AG09309 (cell line): ENCODE data around the gene GJB2.

ENCODE experiments used
- DNase-seq: peaks from one replicate; pipeline ENCODE4 v3.0.0-alpha.2; 2010; ENCODE audit warnings: low read depth
- H3K4me3 ChIP-seq: 2 replicates; pipeline ENCODE4 v1.5.1; 2011; ENCODE audit warnings: mild to moderate bottlenecking, low read depth, low read length, moderate library complexity; ENCODE audit not compliant: control insufficient read depth
- TF ChIP-seq, protein P1 (sequence below): IDR thresholded peaks from 2 replicates; pipeline ENCODE4 v1.5.1; 2011; ENCODE audit warnings: mild to moderate bottlenecking, low read depth, low read length, inconsistent platforms; ENCODE audit not compliant: insufficient read depth, control insufficient read depth; ENCODE audit errors: missing control alignments

The GJB2 gene

DNA sequence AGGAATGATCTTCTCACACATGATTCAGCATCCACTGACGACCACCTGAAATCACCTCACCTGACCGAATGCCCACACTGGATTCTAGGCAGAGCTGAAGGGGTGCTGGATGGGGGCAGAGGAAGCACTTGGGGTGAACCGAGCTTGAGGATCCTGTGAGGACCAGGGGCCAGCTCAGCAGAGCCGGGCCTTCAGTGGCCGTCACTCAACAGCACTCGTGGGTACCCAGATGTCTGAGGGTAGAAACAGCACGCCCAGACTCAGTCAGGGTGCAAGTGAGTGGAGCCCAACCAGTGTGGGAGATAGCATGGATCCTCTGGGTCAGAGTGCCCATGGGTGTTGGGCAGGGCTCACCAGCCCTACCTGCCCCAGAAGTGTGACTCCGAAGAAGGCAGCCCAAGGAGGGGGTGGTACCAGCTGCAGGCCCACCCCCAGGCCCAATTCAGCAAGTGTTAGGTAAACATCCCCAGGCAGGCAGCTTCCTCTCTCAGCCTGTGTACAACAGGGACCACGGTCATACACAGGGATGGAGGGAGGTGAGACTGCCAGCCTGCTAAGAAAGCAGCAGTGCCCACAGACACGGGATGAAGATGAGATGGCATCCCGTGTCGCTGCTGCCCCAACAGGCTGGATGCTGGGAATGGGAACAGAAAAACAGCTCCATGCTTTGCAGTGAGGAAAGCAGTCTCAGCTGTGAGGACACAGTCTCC lies 48.4 kb downstream of the GJB2 start:
- DNase-seq = no peak
- TF ChIP-seq, protein P1, sequence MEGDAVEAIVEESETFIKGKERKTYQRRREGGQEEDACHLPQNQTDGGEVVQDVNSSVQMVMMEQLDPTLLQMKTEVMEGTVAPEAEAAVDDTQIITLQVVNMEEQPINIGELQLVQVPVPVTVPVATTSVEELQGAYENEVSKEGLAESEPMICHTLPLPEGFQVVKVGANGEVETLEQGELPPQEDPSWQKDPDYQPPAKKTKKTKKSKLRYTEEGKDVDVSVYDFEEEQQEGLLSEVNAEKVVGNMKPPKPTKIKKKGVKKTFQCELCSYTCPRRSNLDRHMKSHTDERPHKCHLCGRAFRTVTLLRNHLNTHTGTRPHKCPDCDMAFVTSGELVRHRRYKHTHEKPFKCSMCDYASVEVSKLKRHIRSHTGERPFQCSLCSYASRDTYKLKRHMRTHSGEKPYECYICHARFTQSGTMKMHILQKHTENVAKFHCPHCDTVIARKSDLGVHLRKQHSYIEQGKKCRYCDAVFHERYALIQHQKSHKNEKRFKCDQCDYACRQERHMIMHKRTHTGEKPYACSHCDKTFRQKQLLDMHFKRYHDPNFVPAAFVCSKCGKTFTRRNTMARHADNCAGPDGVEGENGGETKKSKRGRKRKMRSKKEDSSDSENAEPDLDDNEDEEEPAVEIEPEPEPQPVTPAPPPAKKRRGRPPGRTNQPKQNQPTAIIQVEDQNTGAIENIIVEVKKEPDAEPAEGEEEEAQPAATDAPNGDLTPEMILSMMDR = no peak
- H3K4me3 ChIP-seq = no peak overlapping the region

DNA sequence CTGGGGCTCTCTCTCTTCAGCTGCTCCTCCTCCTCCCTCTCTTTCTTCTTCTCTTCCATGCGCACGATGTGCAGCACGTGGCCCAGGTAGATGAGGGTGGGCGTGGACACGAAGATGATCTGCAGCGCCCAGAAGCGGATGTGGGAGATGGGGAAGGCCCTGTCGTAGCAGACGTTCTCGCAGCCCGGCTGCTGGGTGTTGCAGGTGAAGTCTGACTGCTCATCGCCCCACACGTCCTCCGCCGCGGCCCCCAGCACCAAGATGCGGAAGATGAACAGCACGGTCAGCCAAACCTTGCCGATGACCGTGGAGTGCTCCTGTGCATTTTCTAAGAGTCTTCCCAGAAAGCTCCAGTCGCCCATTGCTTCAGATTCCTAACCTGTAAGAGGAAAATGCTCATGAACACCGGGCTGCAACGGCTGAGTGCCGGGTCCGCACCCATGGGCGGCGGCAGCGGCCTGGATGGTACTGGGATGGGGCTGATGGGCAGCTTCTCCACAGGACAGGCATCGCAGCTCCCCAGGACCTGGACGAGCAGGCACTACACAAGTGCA lies 49.7 kb downstream of the GJB2 start:
- DNase-seq = no peak
- TF ChIP-seq, protein P1 = no peak
- no peak overlapping the region for H3K4me3 ChIP-seq

DNA sequence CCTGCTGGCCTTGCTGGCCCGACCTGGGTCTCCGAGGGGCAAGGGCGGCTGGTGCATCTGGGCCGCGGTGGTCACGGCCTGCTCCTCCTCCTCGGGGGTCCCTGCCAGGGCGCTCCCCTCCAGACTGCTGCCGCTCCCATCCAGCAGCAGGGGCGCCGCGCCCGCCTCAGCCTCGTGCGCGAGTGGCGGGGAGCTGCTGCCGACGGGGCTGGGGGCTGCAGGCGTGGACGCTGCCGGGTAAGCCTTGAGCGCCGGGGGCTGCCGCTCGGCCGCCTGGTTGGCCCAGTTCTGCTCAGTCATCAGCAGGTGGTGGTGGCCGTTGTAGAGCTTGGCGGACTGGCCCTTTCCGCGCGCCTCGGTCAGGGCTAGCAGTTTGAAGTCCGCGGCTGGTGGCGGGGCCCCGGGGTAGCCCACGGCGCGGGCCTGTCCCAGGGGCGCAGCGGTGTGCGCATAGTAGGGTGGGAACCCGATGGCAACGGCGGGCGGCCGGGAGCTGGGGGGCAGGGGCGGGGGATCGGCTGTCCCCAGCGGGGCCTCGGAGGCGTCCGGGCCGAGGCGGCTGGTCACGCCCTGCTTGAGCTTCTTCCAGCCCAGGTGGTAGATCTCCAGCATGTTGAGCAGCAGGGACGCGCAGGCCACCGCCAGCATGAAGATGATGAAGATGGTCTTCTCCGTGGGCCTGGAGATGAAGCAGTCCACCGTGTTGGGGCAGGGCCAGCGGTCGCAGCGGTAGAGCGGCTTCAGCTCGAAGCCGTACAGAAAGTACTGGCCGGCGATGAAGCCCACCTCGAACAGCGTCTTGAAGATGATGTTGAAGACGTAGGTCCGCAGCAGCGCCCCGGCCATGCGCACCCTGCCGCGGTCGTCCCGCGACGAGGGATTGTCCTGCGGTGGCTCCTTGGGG lies 50.5 kb downstream of the GJB2 start:
- DNase-seq = no peak
- TF ChIP-seq, protein P1 = no peak
- H3K4me3 ChIP-seq = no peak overlapping the region

DNA sequence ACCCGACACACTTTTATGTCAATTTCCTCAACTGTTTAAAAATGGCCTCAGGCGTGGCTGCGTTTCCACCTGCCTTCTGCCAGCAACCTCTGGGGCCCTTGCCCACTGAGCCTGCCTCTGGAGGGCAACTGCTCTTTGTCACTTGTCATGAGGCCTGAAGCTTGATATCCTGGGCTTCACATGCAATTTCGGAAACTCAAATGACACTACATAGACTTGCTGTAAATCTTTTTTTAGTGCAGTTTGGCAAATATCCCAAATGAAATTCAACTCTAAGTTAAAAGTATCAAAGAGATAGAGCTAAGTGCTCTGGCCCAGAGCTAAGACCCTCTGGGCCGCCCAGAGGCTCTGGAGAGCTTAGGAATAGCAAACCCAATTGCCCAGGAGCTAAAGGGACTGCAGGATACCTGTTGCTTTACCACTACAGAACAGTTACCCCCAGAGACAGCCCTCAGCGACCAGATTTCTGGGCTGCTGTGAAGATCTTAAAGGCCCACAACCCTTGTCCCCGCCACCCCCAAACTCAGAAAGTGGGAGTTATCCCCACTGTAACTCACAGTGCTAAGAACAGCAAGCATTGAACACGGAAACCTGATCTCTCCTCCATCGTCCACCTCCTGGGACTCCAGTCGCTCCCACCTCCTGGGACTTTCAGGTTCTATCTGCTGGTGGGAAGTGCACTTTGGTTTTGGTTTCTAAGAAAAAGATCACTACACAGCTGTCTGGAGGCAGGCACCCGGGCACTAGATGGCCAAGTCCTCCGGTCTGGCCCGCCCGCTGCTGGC lies 51.3 kb downstream of the GJB2 start:
- TF ChIP-seq, protein P1 = no peak
- no peak for DNase-seq
- H3K4me3 ChIP-seq = no peak overlapping the region

DNA sequence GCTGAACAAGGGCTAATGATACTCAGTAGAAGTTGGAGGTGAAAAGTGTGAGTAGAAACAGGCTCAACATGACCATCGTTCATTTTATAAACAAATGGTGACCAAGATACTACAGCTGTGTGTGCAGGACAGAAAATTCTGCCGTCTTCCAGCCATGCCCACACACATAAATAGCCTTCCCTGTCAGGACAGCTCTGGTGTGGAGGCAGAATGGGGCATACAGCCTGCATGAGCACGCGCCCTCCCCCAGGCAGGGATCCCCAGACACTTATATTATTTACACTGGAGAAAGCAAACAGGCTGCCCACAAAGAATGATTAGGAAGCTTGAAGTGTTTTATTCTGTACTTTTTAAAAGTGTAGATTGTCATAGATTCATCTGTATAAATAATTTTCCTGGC lies 52.3 kb downstream of the GJB2 start:
- TF ChIP-seq, protein P1 = no peak
- no peak for DNase-seq
- no peak overlapping the region for H3K4me3 ChIP-seq

DNA sequence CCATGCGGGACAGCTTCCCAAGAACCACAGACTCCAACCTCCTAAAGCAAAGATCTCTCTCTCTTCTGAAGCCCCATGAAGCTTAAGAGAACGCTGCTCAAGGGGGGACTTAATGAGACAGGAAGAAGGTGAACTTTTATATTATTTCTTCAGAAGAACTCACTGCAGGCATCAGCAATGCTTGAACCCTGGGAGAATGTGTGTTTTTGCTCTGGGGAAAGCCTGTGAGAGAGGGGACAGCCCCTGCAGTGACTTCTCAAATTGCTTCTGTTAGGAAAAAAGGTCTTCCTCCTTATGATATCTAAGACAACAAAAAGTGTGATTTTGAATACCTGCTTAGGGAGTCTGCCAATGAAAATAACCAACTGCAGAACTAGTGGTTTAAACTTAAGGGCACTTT lies 54.9 kb downstream of the GJB2 start:
- no peak for DNase-seq
- TF ChIP-seq, protein P1 = no peak
- H3K4me3 ChIP-seq = no peak overlapping the region
